H1 (cell line): Measurements from ENCODE around the gene IFITM2. TPM values are rescaled to one million over a fixed set of nuclear protein-coding genes. Genes with fewer than 3 reads are reported as not detected.
"Not testable (repeated sequence)": the region's sequence is repeated elsewhere in the genome, so short reads cannot be mapped to it uniquely, and the experiment has no call there.

Source experiments
- CTCF ChIA-PET: fragments of 300-600 bp; sonication (Branson Sonifier 250); formaldehyde crosslinking; loops from one replicate; lab custom pipeline; 2021; ENCODE audit not compliant: partially characterized antibody; lab: Charles Lee
- POLR2A ChIA-PET: fragments of 300-600 bp; sonication (Branson Sonifier 250); formaldehyde crosslinking; loops from one replicate; lab custom pipeline; 2021; ENCODE audit warnings: inconsistent platforms; ENCODE audit not compliant: partially characterized antibody; lab: Charles Lee
- DNase-seq, 2 experiments: peaks; one replicate each; pipeline versions ENCODE4 v3.0.0 to v3.0.0-alpha.2; 2010 to 2022; ENCODE audit warnings: low spot score in 2 of 2, low read depth in 1 of 2, mixed read lengths in 1 of 2
- FAIRE-seq: peaks from 2 replicates; lab custom pipeline; 2011; peaks lifted over from hg19 to GRCh38; lab: Jason Lieb, UNC
- H2AFZ ChIP-seq: 2 replicates; pipeline ENCODE4 v1.8.1; 2012; ENCODE audit warnings: low read length, inconsistent platforms
- H2AK5ac ChIP-seq: 2 replicates; pipeline ENCODE4 v1.6.1; 2013; ENCODE audit warnings: low read depth, low read length
- H2BK120ac ChIP-seq: replicated peaks from 2 replicates; pipeline ENCODE3; 2013; ENCODE audit warnings: low read depth, low read length, inconsistent platforms
- H2BK12ac ChIP-seq: 2 replicates; pipeline ENCODE4 v1.6.1; 2013; ENCODE audit warnings: low read depth, low read length
- H2BK15ac ChIP-seq: 2 replicates; pipeline ENCODE4 v1.6.1; 2013; ENCODE audit warnings: low read length
- H2BK20ac ChIP-seq: 2 replicates; pipeline ENCODE4 v1.6.1; 2013; ENCODE audit warnings: low read length
- H2BK5ac ChIP-seq: 2 replicates; pipeline ENCODE4 v1.6.1; 2013; ENCODE audit warnings: low read depth, low read length
- H3K14ac ChIP-seq: 2 replicates; pipeline ENCODE4 v1.6.1; 2013; ENCODE audit warnings: inconsistent platforms; ENCODE audit not compliant: insufficient read length
- H3K18ac ChIP-seq: 2 replicates; pipeline ENCODE4 v1.6.1; 2013; ENCODE audit warnings: low read length; ENCODE audit errors: extremely low read depth
- H3K23ac ChIP-seq: 2 replicates; pipeline ENCODE4 v1.6.1; 2013; ENCODE audit warnings: inconsistent platforms; ENCODE audit not compliant: insufficient read length
- H3K23me2 ChIP-seq: 2 replicates; pipeline ENCODE4 v1.6.1; 2013; ENCODE audit warnings: low read depth, low read length
- H3K27ac ChIP-seq: 2 replicates; pipeline ENCODE4 v1.6.1; 2011; ENCODE audit warnings: low read depth, low read length, inconsistent platforms
- H3K27me3 ChIP-seq, 4 experiments: replicated peaks in 1 of 4; 1 replicate in 1 of 4; 2 replicates in 3 of 4; pipeline versions ENCODE4 v1.6.1 to v1.8.1; 2011 to 2013; ENCODE audit warnings: low read length in 3 of 4, mild to moderate bottlenecking in 3 of 4, inconsistent platforms in 2 of 4, mixed read lengths in 2 of 4, moderate library complexity in 1 of 4; ENCODE audit not compliant: control insufficient read depth in 3 of 4, insufficient read depth in 3 of 4; ENCODE audit errors: extremely low read depth in 1 of 4
- H3K36me3 ChIP-seq, 4 experiments: 2 replicates each; pipeline versions ENCODE4 v1.6.1 to v1.8.1; 2011 to 2013; ENCODE audit warnings: mild to moderate bottlenecking in 4 of 4, low read length in 3 of 4, moderate library complexity in 2 of 4, control low read depth in 1 of 4, inconsistent platforms in 1 of 4; ENCODE audit not compliant: insufficient read depth in 4 of 4, control insufficient read depth in 2 of 4
- H3K4ac ChIP-seq: replicated peaks from 2 replicates; pipeline ENCODE3; 2013; ENCODE audit warnings: low read length, low read depth, mixed read lengths, inconsistent platforms; ENCODE audit not compliant: insufficient read length
- H3K4me1 ChIP-seq, 4 experiments: replicated peaks in 1 of 4; 1 replicate in 1 of 4; 2 replicates in 3 of 4; pipeline versions ENCODE4 v1.6.1 to v1.8.1; 2011 to 2013; ENCODE audit warnings: low read length in 3 of 4, inconsistent platforms in 2 of 4, mixed read lengths in 1 of 4; ENCODE audit not compliant: insufficient read depth in 4 of 4, control insufficient read depth in 3 of 4
- H3K4me2 ChIP-seq, 2 experiments: 2 replicates each; pipeline versions ENCODE4 v1.6.1 to v1.8.1; 2011 to 2013; ENCODE audit warnings: low read depth in 2 of 2, low read length in 2 of 2, control low read depth in 1 of 2, inconsistent platforms in 1 of 2, mild to moderate bottlenecking in 1 of 2; ENCODE audit not compliant: insufficient read depth in 1 of 2
- H3K4me3 ChIP-seq, 4 experiments: fragments of 200-600, 300-600 bp in 1 of 4; sonication (generic), shearing (Covaris generic), sonication (Bioruptor Twin) in 1 of 4; 2 replicates each; pipeline versions ENCODE4 v1.5.1 to v1.8.1; 2011 to 2016; ENCODE audit warnings: low read length in 4 of 4, low read depth in 3 of 4, control low read depth in 2 of 4, inconsistent platforms in 2 of 4, mild to moderate bottlenecking in 2 of 4, mixed read lengths in 1 of 4, moderate library complexity in 1 of 4; ENCODE audit not compliant: insufficient read depth in 2 of 4; ENCODE audit errors: extremely low read depth in 1 of 4
- H3K56ac ChIP-seq: replicated peaks from 2 replicates; pipeline ENCODE3; 2013; ENCODE audit warnings: low read depth, mild to moderate bottlenecking, mixed read lengths, low read length, inconsistent platforms; ENCODE audit not compliant: insufficient read length
- H3K79me1 ChIP-seq: 2 replicates; pipeline ENCODE4 v1.6.1; 2013; ENCODE audit warnings: low read depth, low read length, control low read depth
- H3K79me2 ChIP-seq, 2 experiments: 2 replicates each; pipeline versions ENCODE4 v1.6.1 to v1.8.1; 2012 to 2013; ENCODE audit warnings: low read length in 2 of 2, mild to moderate bottlenecking in 2 of 2, inconsistent platforms in 1 of 2; ENCODE audit not compliant: insufficient read depth in 2 of 2, control insufficient read depth in 1 of 2
- H3K9ac ChIP-seq, 4 experiments: replicated peaks in 1 of 4; 1 replicate in 1 of 4; 2 replicates in 3 of 4; pipeline versions ENCODE4 v1.6.1 to v1.8.1; 2011 to 2013; ENCODE audit warnings: low read depth in 3 of 4, low read length in 3 of 4, control low read depth in 2 of 4, mild to moderate bottlenecking in 2 of 4, moderate library complexity in 2 of 4, inconsistent platforms in 1 of 4; ENCODE audit errors: extremely low read depth in 1 of 4
- H3K9me3 ChIP-seq, 2 experiments: 2 replicates each; pipeline versions ENCODE4 v1.6.1 to v1.8.1; 2012 to 2013; ENCODE audit warnings: mild to moderate bottlenecking in 2 of 2, moderate library complexity in 2 of 2, control low read depth in 1 of 2, inconsistent platforms in 1 of 2, low read depth in 1 of 2, low read length in 1 of 2, mixed read lengths in 1 of 2; ENCODE audit not compliant: insufficient read depth in 2 of 2
- H4K20me1 ChIP-seq, 2 experiments: replicated peaks in 1 of 2; 2 replicates each; pipeline versions ENCODE3 to v1.8.1; 2011 to 2013; ENCODE audit warnings: inconsistent platforms in 2 of 2, low read length in 2 of 2, mild to moderate bottlenecking in 1 of 2; ENCODE audit not compliant: insufficient read depth in 2 of 2, control insufficient read depth in 1 of 2
- H4K5ac ChIP-seq: 2 replicates; pipeline ENCODE4 v1.6.1; 2013; ENCODE audit warnings: low read length, low read depth, mixed read lengths, inconsistent platforms; ENCODE audit not compliant: insufficient read length
- H4K8ac ChIP-seq: 2 replicates; pipeline ENCODE4 v1.8.0; 2013; ENCODE audit warnings: mild to moderate bottlenecking, moderate library complexity, low read length, inconsistent platforms; ENCODE audit not compliant: insufficient read depth; ENCODE audit errors: extremely low read depth
- H4K91ac ChIP-seq: replicated peaks from 2 replicates; pipeline ENCODE3; 2013; ENCODE audit warnings: low read length, mixed read lengths, inconsistent platforms; ENCODE audit not compliant: insufficient read length
- WGBS, 2 experiments: shearing (Covaris generic) in 1 of 2; methylation state at CpG; one replicate each; pipeline versions ENCODE4 v1.1.6 to v1.1.7; 2013 to 2015; ENCODE audit warnings: low lambda C conversion rate in 2 of 2, mixed read lengths in 2 of 2, inconsistent platforms in 1 of 2, low coverage in 1 of 2, missing lambda C conversion rate in 1 of 2; ENCODE audit not compliant: insufficient replicate concordance in 2 of 2, insufficient coverage in 1 of 2, insufficient read length in 1 of 2; ENCODE audit errors: extremely low coverage in 1 of 2, missing lambda C conversion rate in 1 of 2; 5-methylcytosine and 5-hydroxymethylcytosine counted together
- polyA plus RNA-seq, 7 experiments: library from polyadenylated mRNA; depleted of rRNA in 3 of 7; stranded (reverse) in 5 of 7; unstranded in 2 of 7; fragments of >200 nt in 5 of 7; fragments of 200-250 nt in 2 of 7; gene quantifications; 1 replicate in 5 of 7; 2 replicates in 1 of 7; 4 replicates in 1 of 7; pipeline versions ENCODE4 v1.2.1 to v1.2.3, GENCODE V29; 2011 to 2013; ENCODE audit warnings: missing spikeins in 2 of 7, mixed read lengths in 2 of 7
- total RNA-seq: library from RNA; stranded (reverse); fragmentation: NEBNext Ultra II Directional; extraction: Animal tissue kit (Norgen Biotek cat#: 25700); gene quantifications from 2 replicates; pipeline ENCODE4 v1.2.1, GENCODE V29; 2021

The IFITM2 gene
- total and polyA plus RNA-seq, 2 of the 8 experiments (the other 6 are each of a cell fraction or from before 2014, with no cell fraction given), result 399 to 764 TPM

DNA sequence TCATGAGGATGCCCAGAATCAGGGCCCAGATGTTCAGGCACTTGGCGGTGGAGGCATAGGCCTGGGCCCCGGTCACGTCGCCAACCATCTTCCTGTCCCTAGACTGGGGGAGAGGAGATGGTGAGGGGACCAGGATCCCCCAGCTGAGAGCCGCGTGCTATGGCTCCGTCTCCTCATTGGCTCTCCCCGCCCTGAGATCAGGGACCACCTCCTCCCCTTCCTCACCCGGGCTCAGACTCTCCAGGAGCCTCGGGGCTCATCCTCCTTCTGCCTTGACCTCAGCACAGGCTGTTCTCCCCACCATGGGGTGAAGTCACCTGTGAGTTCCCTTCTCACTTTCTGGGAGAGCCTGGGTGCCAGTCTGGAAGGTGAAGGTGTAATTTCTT lies 12.3 kb downstream of the IFITM2 start:
- not testable (repeated sequence) for H4K20me1 ChIP-seq, H3K36me3 ChIP-seq, H3K14ac ChIP-seq, H2BK15ac ChIP-seq, H3K27ac ChIP-seq, H2BK120ac ChIP-seq, H4K8ac ChIP-seq, H4K5ac ChIP-seq, FAIRE-seq, H3K4ac ChIP-seq, H2AFZ ChIP-seq, H3K56ac ChIP-seq, H3K23ac ChIP-seq, H3K79me1 ChIP-seq, H3K27me3 ChIP-seq, H3K9ac ChIP-seq, H4K91ac ChIP-seq, H3K18ac ChIP-seq, H2AK5ac ChIP-seq, H3K9me3 ChIP-seq, H2BK20ac ChIP-seq
- peak in 1 of 2 experiments; percentile 47 for DNase-seq
- Histone ChIP-seq H3K23me2 (peaks cover 11% of the 10 kb centered on the region; the same call in 1 of the 2 replicates), H2BK5ac (peak overlapping the region; percentile 10; the same call in 1 of the 2 replicates), H2BK12ac (peak overlapping the region; percentile 11; the same call in 1 of the 2 replicates), H3K4me2 (peak overlapping the region; percentile 41 to 96), H3K4me1 (peaks cover 3 to 36% (median 22%) of the 10 kb centered on the region in 4 experiments), H3K79me2 (peaks cover 0 to 11% of the 10 kb centered on the region in 2 experiments; a peak in 2 of 4 replicates), H3K4me3 (peak overlapping the region in 3 of 4 experiments; percentile 60 to 74 (median 64); a peak in 6 of 8 replicates)
- CTCF ChIA-PET, result interaction anchor here (1.0 kb wide), 1 partner anchor 36 kb away, joined by 3 read pairs; no protein-coding TSS in a partner anchor
- POLR2A ChIA-PET, result interaction anchor here (1.0 to 1.5 kb wide), 2 partner anchors 14 to 35 kb away, joined by 5 to 9 read pairs; no protein-coding TSS in a partner anchor
- 53% methylated on average over 5 of the region's 10 CpGs; no CpG with 5 or more reads in 1 of the 2 experiments for WGBS, 2 experiments
